WTC11 (cell line): ENCODE measurements around the gene MAN1B1. TPM values are rescaled to one million over a fixed set of nuclear protein-coding genes. Genes with fewer than 3 reads are reported as not detected.

ENCODE experiments used
- ATAC-seq: fragments of 200-7000 bp; cut with Tn5 transposase; 2 replicates; pipeline ENCODE4 v1.10.0; 2021; ENCODE audit warnings: mild to moderate bottlenecking, moderate library complexity
- CTCF ChIA-PET: fragments of 300-600 bp; sonication (Branson Sonifier 250); formaldehyde crosslinking; loops from one replicate; lab custom pipeline; 2021; ENCODE audit warnings: antibody characterized with exemption; lab: Charles Lee
- POLR2A ChIA-PET: fragments of 350-600 bp; sonication (Branson Sonifier 250); formaldehyde crosslinking; loops from one replicate; lab custom pipeline; 2021; ENCODE audit warnings: antibody characterized with exemption; lab: Charles Lee
- DNase-seq: peaks from one replicate; pipeline ENCODE4 v3.0.0; 2021; ENCODE audit warnings: low spot score
- H3K27ac Mint-ChIP-seq: 2 replicates; pipeline ENCODE4 v1.8.0; 2021; ENCODE audit warnings: mixed read lengths
- H3K27me3 Mint-ChIP-seq: 2 replicates; pipeline ENCODE4 v1.8.0; 2021; ENCODE audit warnings: low read depth, mild to moderate bottlenecking, moderate library complexity, mixed read lengths
- H3K36me3 Mint-ChIP-seq: 2 replicates; pipeline ENCODE4 v1.8.0; 2021; ENCODE audit warnings: mixed read lengths
- H3K4me1 Mint-ChIP-seq: 2 replicates; pipeline ENCODE4 v1.8.0; 2022; ENCODE audit warnings: mixed read lengths
- H3K4me3 Mint-ChIP-seq: 2 replicates; pipeline ENCODE4 v1.8.0; 2021; ENCODE audit warnings: mild to moderate bottlenecking, moderate library complexity, mixed read lengths
- H3K9me3 Mint-ChIP-seq: 2 replicates; pipeline ENCODE4 v1.8.0; 2021; ENCODE audit warnings: mixed read lengths
- ATF3 ChIP-seq: sonication (generic); formaldehyde crosslinking; conservative IDR thresholded peaks from 2 replicates; pipeline ENCODE4 v1.8.1; 2022; ENCODE audit warnings: mild to moderate bottlenecking, missing genetic modification reagents
- CBFB ChIP-seq: sonication (generic); formaldehyde crosslinking; IDR thresholded peaks from 2 replicates; pipeline ENCODE4 v1.8.1; 2022; ENCODE audit warnings: mild to moderate bottlenecking, low read depth, missing genetic modification reagents
- ESRRA ChIP-seq: sonication (generic); formaldehyde crosslinking; IDR thresholded peaks from 2 replicates; pipeline ENCODE4 v1.8.1; 2022; ENCODE audit warnings: mild to moderate bottlenecking, missing genetic modification reagents, borderline replicate concordance
- FOXK1 ChIP-seq: sonication (generic); formaldehyde crosslinking; IDR thresholded peaks from 2 replicates; pipeline ENCODE4 v1.8.0; 2022; ENCODE audit warnings: mild to moderate bottlenecking, moderate library complexity, missing genetic modification reagents
- FOXP1 ChIP-seq: sonication (generic); formaldehyde crosslinking; IDR thresholded peaks from 2 replicates; pipeline ENCODE4 v1.8.0; 2022; ENCODE audit warnings: missing genetic modification reagents, mild to moderate bottlenecking, moderate library complexity, borderline replicate concordance
- IRF2 ChIP-seq: sonication (generic); formaldehyde crosslinking; IDR thresholded peaks from 2 replicates; pipeline ENCODE4 v1.8.0; 2022; ENCODE audit warnings: low read depth, missing genetic modification reagents, borderline replicate concordance
- KAT7 ChIP-seq: sonication (generic); formaldehyde crosslinking; IDR thresholded peaks from 2 replicates; pipeline ENCODE4 v1.8.1; 2023; ENCODE audit warnings: missing genetic modification reagents, mild to moderate bottlenecking, borderline replicate concordance
- MAX ChIP-seq: sonication (generic); formaldehyde crosslinking; IDR thresholded peaks from 2 replicates; pipeline ENCODE4 v1.8.0; 2022; ENCODE audit warnings: mild to moderate bottlenecking, missing genetic modification reagents
- NFATC4 ChIP-seq: fragments of 250-450 bp; sonication (Bioruptor Pico); IDR thresholded peaks from 2 replicates; pipeline ENCODE4 v1.9.0; 2021; ENCODE audit warnings: mild to moderate bottlenecking
- SMAD3 ChIP-seq: sonication (generic); formaldehyde crosslinking; IDR thresholded peaks from 2 replicates; pipeline ENCODE4 v1.8.0; 2022; ENCODE audit warnings: missing genetic modification reagents, mild to moderate bottlenecking, borderline replicate concordance
- TCF7 ChIP-seq: sonication (generic); formaldehyde crosslinking; IDR thresholded peaks from 2 replicates; pipeline ENCODE4 v1.8.0; 2022; ENCODE audit warnings: mild to moderate bottlenecking, low read depth, missing genetic modification reagents, moderate library complexity
- ZBTB21 ChIP-seq: sonication (generic); formaldehyde crosslinking; IDR thresholded peaks from 2 replicates; pipeline ENCODE4 v1.8.1; 2023; ENCODE audit warnings: mild to moderate bottlenecking, missing genetic modification reagents, borderline replicate concordance
- ZNF232 ChIP-seq: sonication (generic); formaldehyde crosslinking; IDR thresholded peaks from 2 replicates; pipeline ENCODE4 v1.8.0; 2022; ENCODE audit warnings: mild to moderate bottlenecking, missing genetic modification reagents
- total RNA-seq: library from RNA; stranded (reverse); gene quantifications from 3 replicates; pipeline ENCODE4 v1.2.3, GENCODE V29; 2021
- TF ChIP-seq, protein P1 (sequence below): sonication (generic); formaldehyde crosslinking; IDR thresholded peaks from 2 replicates; pipeline ENCODE4 v1.8.0; 2022; ENCODE audit warnings: mild to moderate bottlenecking, missing genetic modification reagents
- TF ChIP-seq, protein P2 (sequence below): sonication (generic); formaldehyde crosslinking; IDR thresholded peaks from 2 replicates; pipeline ENCODE4 v1.8.1; 2023; ENCODE audit warnings: mild to moderate bottlenecking, moderate library complexity, missing genetic modification reagents
- TF ChIP-seq, protein P3 (sequence below): sonication (generic); formaldehyde crosslinking; IDR thresholded peaks from 2 replicates; pipeline ENCODE4 v1.8.1; 2022; ENCODE audit warnings: mild to moderate bottlenecking, missing genetic modification reagents, moderate library complexity, borderline replicate concordance
- TF ChIP-seq, protein P4 (sequence below): sonication (generic); formaldehyde crosslinking; IDR thresholded peaks from 2 replicates; pipeline ENCODE4 v1.8.0; 2023; ENCODE audit warnings: missing genetic modification reagents

MAN1B1 gene
- total RNA-seq, 1 experiment from 2014 or later: 57.1 TPM

- TF ChIP-seq, protein P1, sequence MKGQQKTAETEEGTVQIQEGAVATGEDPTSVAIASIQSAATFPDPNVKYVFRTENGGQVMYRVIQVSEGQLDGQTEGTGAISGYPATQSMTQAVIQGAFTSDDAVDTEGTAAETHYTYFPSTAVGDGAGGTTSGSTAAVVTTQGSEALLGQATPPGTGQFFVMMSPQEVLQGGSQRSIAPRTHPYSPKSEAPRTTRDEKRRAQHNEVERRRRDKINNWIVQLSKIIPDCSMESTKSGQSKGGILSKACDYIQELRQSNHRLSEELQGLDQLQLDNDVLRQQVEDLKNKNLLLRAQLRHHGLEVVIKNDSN (CRISPR knock-in tag): peak; percentile 90
- TF ChIP-seq ZBTB21 (CRISPR knock-in tag): peak; percentile 29; the same call in 1 of the 2 replicates
Measured at GRCh38 chr9:137086531-137087408, at the start of gene MAN1B1 (continued).

DNA sequence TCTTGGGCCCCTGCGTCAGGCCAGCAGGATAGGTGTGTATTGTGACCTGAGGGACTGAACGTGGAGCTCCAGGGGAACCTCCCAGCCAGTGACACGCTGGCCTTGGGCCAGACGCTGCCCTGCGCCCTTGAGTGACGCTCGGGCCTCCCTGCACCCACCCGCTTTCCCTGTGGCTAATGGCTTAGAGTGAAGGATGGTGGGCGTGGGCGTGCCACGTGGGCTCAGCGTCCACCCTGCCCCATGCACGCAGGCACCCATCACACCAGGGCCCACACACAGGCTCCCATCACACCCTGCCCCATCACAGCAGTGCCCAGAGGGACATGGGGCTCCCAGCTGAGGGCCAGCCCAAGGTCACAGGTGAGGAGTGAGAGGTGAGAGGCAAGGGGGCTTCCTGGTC, 49.8 kb upstream of the MAN1B1 start:
- no peak for TF ChIP-seq KAT7 (CRISPR knock-in tag)
- TF ChIP-seq CBFB: no peak
- TF ChIP-seq, protein P2, sequence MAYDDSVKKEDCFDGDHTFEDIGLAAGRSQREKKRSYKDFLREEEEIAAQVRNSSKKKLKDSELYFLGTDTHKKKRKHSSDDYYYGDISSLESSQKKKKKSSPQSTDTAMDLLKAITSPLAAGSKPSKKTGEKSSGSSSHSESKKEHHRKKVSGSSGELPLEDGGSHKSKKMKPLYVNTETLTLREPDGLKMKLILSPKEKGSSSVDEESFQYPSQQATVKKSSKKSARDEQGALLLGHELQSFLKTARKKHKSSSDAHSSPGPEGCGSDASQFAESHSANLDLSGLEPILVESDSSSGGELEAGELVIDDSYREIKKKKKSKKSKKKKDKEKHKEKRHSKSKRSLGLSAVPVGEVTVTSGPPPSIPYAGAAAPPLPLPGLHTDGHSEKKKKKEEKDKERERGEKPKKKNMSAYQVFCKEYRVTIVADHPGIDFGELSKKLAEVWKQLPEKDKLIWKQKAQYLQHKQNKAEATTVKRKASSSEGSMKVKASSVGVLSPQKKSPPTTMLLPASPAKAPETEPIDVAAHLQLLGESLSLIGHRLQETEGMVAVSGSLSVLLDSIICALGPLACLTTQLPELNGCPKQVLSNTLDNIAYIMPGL (CRISPR knock-in tag): no peak
- TF ChIP-seq ATF3 (CRISPR knock-in tag): no peak
- TF ChIP-seq TCF7 (CRISPR knock-in tag): no peak
- TF ChIP-seq, protein P1 (CRISPR knock-in tag): no peak
- no peak for TF ChIP-seq ZNF232
- TF ChIP-seq IRF2 (CRISPR knock-in tag): no peak
- no peak for TF ChIP-seq MAX (CRISPR knock-in tag)
- no peak for TF ChIP-seq FOXK1
- TF ChIP-seq, protein P3, sequence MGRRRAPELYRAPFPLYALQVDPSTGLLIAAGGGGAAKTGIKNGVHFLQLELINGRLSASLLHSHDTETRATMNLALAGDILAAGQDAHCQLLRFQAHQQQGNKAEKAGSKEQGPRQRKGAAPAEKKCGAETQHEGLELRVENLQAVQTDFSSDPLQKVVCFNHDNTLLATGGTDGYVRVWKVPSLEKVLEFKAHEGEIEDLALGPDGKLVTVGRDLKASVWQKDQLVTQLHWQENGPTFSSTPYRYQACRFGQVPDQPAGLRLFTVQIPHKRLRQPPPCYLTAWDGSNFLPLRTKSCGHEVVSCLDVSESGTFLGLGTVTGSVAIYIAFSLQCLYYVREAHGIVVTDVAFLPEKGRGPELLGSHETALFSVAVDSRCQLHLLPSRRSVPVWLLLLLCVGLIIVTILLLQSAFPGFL (CRISPR knock-in tag): no peak
- TF ChIP-seq, protein P4, sequence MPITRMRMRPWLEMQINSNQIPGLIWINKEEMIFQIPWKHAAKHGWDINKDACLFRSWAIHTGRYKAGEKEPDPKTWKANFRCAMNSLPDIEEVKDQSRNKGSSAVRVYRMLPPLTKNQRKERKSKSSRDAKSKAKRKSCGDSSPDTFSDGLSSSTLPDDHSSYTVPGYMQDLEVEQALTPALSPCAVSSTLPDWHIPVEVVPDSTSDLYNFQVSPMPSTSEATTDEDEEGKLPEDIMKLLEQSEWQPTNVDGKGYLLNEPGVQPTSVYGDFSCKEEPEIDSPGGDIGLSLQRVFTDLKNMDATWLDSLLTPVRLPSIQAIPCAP (CRISPR knock-in tag): no peak
- TF ChIP-seq FOXP1 (CRISPR knock-in tag): no peak
- TF ChIP-seq SMAD3 (CRISPR knock-in tag): no peak
- TF ChIP-seq NFATC4: no peak
- TF ChIP-seq ESRRA (CRISPR knock-in tag): no peak
- CTCF ChIA-PET: interaction anchor here (0.8 to 4.9 kb wide), 6 partner anchors 8 to 200 kb away, joined by 3 to 117 read pairs (median 14); partner anchors contain the start of genes NPDC1, PTGDS and SSNA1
- Mint-ChIP-seq H3K4me3 (no peak overlapping the region), H3K27ac (no peak overlapping the region), H3K27me3 (no peaks in the 10 kb centered on the region), H3K9me3 (no peaks in the 10 kb centered on the region), H3K36me3 (peaks cover 5% of the 10 kb centered on the region; the same call in 1 of the 2 replicates), H3K4me1 (no peaks in the 10 kb centered on the region)
- DNase-seq (no peak), ATAC-seq (no peak)
- POLR2A ChIA-PET: no interaction called here
